Sigmoid colon (tissue), 4 donors: ENCODE results near the gene IMMP2L.

Source experiments
- CTCF ChIP-seq, 4 experiments: fragments of 450-650 bp in 3 of 4; fragments of 200-600 bp in 1 of 4; IDR thresholded peaks; one replicate each; pipeline ENCODE4 v1.5.1; 2016 to 2019; ENCODE audit warnings: antibody characterized with exemption in 4 of 4, mild to moderate bottlenecking in 3 of 4, moderate library complexity in 2 of 4
- EP300 ChIP-seq, 4 donors: sonication (generic); formaldehyde crosslinking; IDR thresholded peaks; one replicate each; pipeline ENCODE4 v1.6.1; 2017; ENCODE audit warnings: antibody characterized with exemption in 4 of 4
- POLR2A ChIP-seq, 2 donors: fragments of 450-650 bp; IDR thresholded peaks; one replicate each; pipeline ENCODE4 v1.6.1; 2016; ENCODE audit warnings: antibody characterized with exemption in 2 of 2, mild to moderate bottlenecking in 2 of 2, moderate library complexity in 2 of 2
- POLR2AphosphoS5 ChIP-seq, 4 donors: sonication (generic); formaldehyde crosslinking; IDR thresholded peaks; one replicate each; pipeline ENCODE4 v1.6.1; 2017; ENCODE audit warnings: antibody characterized with exemption in 4 of 4

- TF ChIP-seq EP300 (IDR thresholded peaks at IDR 0.05) (no peak), POLR2AphosphoS5 (IDR thresholded peaks at IDR 0.05) (no peak), CTCF (IDR thresholded peaks at IDR 0.05) (no peak), POLR2A (IDR thresholded peaks at IDR 0.05) (no peak)
These were observed 734.9 kb downstream of the IMMP2L start for GRCh38 chr7:110827287-110827855.
